ENCODE data around the gene KRTAP5-11. TPM values are rescaled to one million over a fixed set of nuclear protein-coding genes. Genes with fewer than 3 reads are reported as not detected.

KRTAP5-11 gene
- total RNA-seq, 1 donor = not detected

DNA sequence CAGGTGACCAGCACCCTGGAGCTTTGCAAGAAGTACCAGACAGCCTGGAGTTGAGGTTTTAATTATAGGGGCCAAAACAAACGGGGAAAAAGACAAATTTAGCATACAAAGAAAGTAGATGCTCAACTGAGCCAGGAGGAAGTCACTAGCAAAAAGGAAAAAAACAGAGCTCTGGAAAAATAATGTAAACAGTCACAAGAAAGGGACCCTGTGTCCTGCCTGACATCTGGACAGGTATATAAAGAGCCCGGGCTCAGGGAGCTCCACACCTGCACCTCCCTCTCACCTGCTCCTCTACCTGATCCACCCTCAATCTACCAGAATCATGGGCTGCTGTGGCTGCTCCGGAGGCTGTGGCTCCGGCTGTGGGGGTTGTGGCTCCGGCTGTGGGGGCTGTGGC is 17.4 kb downstream of the KRTAP5-11 start, which contains the start of gene KRTAP5-10:
TSS of gene KRTAP5-10 (plus strand) at position 301 of the 400 bp plus-strand sequence. CDS start at position 326, 25 bp downstream.
- no peaks in the 10 kb centered on the region for H4K20me1 ChIP-seq (ENCODE audit: insufficient read depth, low read length)
- peaks cover 22% of the 10 kb centered on the region for H3K27me3 ChIP-seq (ENCODE audit: insufficient read depth, low read length)
- no peak within 1 kb of the TSS for H3K4me2 ChIP-seq (ENCODE audit: insufficient read depth, low read length)
- no peak within 1 kb of the TSS for H3K27ac ChIP-seq (ENCODE audit: low read depth, low read length)
- H3K4me3 ChIP-seq (ENCODE audit: insufficient read depth, low read length) = no peak within 1 kb of the TSS
- H3K36me3 ChIP-seq (ENCODE audit: insufficient read depth, low read length) = no peaks in the 10 kb centered on the region
- TF ChIP-seq, protein P1, sequence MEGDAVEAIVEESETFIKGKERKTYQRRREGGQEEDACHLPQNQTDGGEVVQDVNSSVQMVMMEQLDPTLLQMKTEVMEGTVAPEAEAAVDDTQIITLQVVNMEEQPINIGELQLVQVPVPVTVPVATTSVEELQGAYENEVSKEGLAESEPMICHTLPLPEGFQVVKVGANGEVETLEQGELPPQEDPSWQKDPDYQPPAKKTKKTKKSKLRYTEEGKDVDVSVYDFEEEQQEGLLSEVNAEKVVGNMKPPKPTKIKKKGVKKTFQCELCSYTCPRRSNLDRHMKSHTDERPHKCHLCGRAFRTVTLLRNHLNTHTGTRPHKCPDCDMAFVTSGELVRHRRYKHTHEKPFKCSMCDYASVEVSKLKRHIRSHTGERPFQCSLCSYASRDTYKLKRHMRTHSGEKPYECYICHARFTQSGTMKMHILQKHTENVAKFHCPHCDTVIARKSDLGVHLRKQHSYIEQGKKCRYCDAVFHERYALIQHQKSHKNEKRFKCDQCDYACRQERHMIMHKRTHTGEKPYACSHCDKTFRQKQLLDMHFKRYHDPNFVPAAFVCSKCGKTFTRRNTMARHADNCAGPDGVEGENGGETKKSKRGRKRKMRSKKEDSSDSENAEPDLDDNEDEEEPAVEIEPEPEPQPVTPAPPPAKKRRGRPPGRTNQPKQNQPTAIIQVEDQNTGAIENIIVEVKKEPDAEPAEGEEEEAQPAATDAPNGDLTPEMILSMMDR (IDR thresholded peaks at IDR 0.05; ENCODE audit: extremely low read depth, low read depth, low read length) = no peak
- H2AFZ ChIP-seq (ENCODE audit: low read length) = no peak within 1 kb of the TSS
- no peaks in the 10 kb centered on the region for H3K4me1 ChIP-seq (ENCODE audit: insufficient read depth, low read length)
- DNase-seq (ENCODE audit: insufficient read length, low spot score, missing footprints) = no peak
- no peaks in the 10 kb centered on the region for H3K79me2 ChIP-seq (ENCODE audit: insufficient read depth, low read length)
- H3K9me3 ChIP-seq (ENCODE audit: low read depth, low read length) = no peaks in the 10 kb centered on the region

DNA sequence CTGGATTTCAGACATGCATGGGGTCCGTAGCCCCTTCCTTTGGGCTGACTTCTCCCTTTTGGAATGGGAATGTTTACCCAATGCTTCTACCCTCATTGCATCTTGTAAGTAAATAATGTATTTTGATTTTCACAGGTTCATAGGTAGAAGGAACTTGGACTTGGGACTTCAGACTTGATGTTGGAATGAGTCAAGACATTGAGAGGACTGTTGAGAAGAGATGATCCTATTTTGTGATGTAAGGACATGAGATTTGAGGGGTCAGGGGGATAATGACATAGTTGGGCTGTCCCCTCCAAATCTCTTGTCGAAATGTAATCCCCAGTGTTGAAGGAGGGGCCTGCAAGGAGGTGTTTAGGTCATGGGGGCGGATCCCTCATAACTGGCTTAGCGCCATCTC is 18.2 kb downstream of the KRTAP5-11 start:
- Histone ChIP-seq H3K27ac (ENCODE audit: low read depth, low read length) (no peak overlapping the region), H3K4me3 (ENCODE audit: insufficient read depth, low read length) (no peak overlapping the region), H4K20me1 (ENCODE audit: insufficient read depth, low read length) (no peaks in the 10 kb centered on the region), H3K9me3 (ENCODE audit: low read depth, low read length) (no peaks in the 10 kb centered on the region), H3K27me3 (ENCODE audit: insufficient read depth, low read length) (peaks cover 22% of the 10 kb centered on the region), H2AFZ (ENCODE audit: low read length) (no peak overlapping the region), H3K79me2 (ENCODE audit: insufficient read depth, low read length) (no peaks in the 10 kb centered on the region), H3K4me2 (ENCODE audit: insufficient read depth, low read length) (no peak overlapping the region), H3K4me1 (ENCODE audit: insufficient read depth, low read length) (no peaks in the 10 kb centered on the region), H3K36me3 (ENCODE audit: insufficient read depth, low read length) (no peaks in the 10 kb centered on the region)
- DNase-seq (ENCODE audit: insufficient read length, low spot score, missing footprints) = no peak
- TF ChIP-seq, protein P1 (IDR thresholded peaks at IDR 0.05; ENCODE audit: extremely low read depth, low read depth, low read length) = no peak

DNA sequence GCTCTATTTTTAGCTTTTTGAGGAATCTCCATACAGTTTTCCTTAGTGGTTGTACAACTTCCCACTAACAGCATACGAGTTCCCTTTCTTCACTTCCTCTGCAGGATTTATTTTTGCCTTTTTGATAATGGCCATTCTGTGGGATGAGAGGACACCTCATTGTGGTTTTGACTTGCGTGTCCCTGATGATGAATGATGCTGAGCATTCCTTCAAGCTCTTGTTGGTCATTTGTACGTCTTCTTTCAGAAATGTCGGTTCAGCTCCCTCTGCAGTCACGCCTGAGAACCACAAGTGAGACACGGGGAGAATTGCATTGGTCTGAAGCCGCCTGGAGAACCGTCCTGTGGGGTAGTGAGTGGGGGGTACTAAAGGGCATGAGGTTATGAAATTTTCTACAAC is 19.3 kb downstream of the KRTAP5-11 start:
- Histone ChIP-seq H3K4me1 (ENCODE audit: insufficient read depth, low read length) (no peaks in the 10 kb centered on the region), H3K4me2 (ENCODE audit: insufficient read depth, low read length) (no peak overlapping the region), H3K36me3 (ENCODE audit: insufficient read depth, low read length) (no peaks in the 10 kb centered on the region), H4K20me1 (ENCODE audit: insufficient read depth, low read length) (no peaks in the 10 kb centered on the region), H3K4me3 (ENCODE audit: insufficient read depth, low read length) (no peak overlapping the region), H3K27me3 (ENCODE audit: insufficient read depth, low read length) (peaks cover 24% of the 10 kb centered on the region), H2AFZ (ENCODE audit: low read length) (no peak overlapping the region), H3K9me3 (ENCODE audit: low read depth, low read length) (no peaks in the 10 kb centered on the region), H3K27ac (ENCODE audit: low read depth, low read length) (no peak overlapping the region), H3K79me2 (ENCODE audit: insufficient read depth, low read length) (no peaks in the 10 kb centered on the region)
- TF ChIP-seq, protein P1 (IDR thresholded peaks at IDR 0.05; ENCODE audit: extremely low read depth, low read depth, low read length) = peak; percentile 62
- peak; percentile 93 for DNase-seq (ENCODE audit: insufficient read length, low spot score, missing footprints)

DNA sequence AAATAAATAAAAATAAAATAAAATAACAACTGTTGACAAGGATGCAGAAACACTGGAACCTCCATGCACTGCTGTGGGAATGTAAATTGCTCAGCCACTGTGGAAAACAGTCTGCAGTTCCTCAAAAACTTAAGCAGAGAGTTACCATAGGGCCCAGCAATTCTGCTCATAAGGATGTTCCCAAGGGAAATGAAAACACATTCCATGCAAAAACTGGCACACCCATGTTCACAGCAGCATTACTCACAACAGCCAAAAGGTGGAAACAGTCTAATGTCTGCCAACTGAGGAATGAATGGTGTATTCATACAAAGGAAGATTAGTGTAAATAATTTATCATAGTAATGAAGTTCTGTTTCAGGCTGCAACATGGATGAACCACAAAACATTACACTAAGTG is 20.6 kb downstream of the KRTAP5-11 start:
- Histone ChIP-seq H3K9me3 (ENCODE audit: low read depth, low read length) (no peaks in the 10 kb centered on the region), H3K4me3 (ENCODE audit: insufficient read depth, low read length) (no peak overlapping the region), H3K27me3 (ENCODE audit: insufficient read depth, low read length) (peaks cover 20% of the 10 kb centered on the region), H3K36me3 (ENCODE audit: insufficient read depth, low read length) (no peaks in the 10 kb centered on the region), H3K79me2 (ENCODE audit: insufficient read depth, low read length) (no peaks in the 10 kb centered on the region), H3K4me2 (ENCODE audit: insufficient read depth, low read length) (no peak overlapping the region), H3K27ac (ENCODE audit: low read depth, low read length) (no peak overlapping the region), H3K4me1 (ENCODE audit: insufficient read depth, low read length) (no peaks in the 10 kb centered on the region), H2AFZ (ENCODE audit: low read length) (no peak overlapping the region), H4K20me1 (ENCODE audit: insufficient read depth, low read length) (no peaks in the 10 kb centered on the region)
- DNase-seq (ENCODE audit: insufficient read length, low spot score, missing footprints) = peak; percentile 46
- TF ChIP-seq, protein P1 (IDR thresholded peaks at IDR 0.05; ENCODE audit: extremely low read depth, low read depth, low read length) = no peak
